ENCODE data around the gene MRPL20. TPM values are rescaled to one million over a fixed set of nuclear protein-coding genes. Genes with fewer than 3 reads are reported as not detected.
"Not testable (repeated sequence)": the region's sequence is repeated elsewhere in the genome, so short reads cannot be mapped to it uniquely, and the experiment has no call there.

Gene MRPL20
- 104 TPM for polyA plus RNA-seq (2013, experiment 1 of 2; ENCODE audit: insufficient read length)
- polyA plus RNA-seq (2013, experiment 2 of 2; ENCODE audit: insufficient read length) = 100 TPM

- peak; percentile 91 for DNase-seq
Measured at GRCh38 chr1:1406821-1407635, at the start of gene MRPL20. Gene MRPL20 (minus strand): TSS chr1:1407293. CDS start chr1:1407217, 76 bp downstream.

- DNase-seq = not testable (repeated sequence)
Measured at GRCh38 chr1:1456683-1457255, 49.7 kb upstream of the MRPL20 start.

- DNase-seq = not testable (repeated sequence)
Measured at GRCh38 chr1:1455934-1456333, 48.8 kb upstream of the MRPL20 start.

- DNase-seq = no peak
Measured at GRCh38 chr1:1455366-1455884, 48.3 kb upstream of the MRPL20 start.

- DNase-seq = not testable (repeated sequence)
Measured at GRCh38 chr1:1454286-1455056, 47.4 kb upstream of the MRPL20 start.

GRCh38 chr1:1452882-1453281, 45.8 kb upstream of the MRPL20 start:
- no peak for DNase-seq

GRCh38 chr1:1452365-1452739, 45.3 kb upstream of the MRPL20 start:
- DNase-seq = not testable (repeated sequence)

GRCh38 chr1:1451696-1452364, 44.7 kb upstream of the MRPL20 start:
- no peak for DNase-seq

GRCh38 chr1:1450616-1451015, 43.5 kb upstream of the MRPL20 start:
- DNase-seq = not testable (repeated sequence)

GRCh38 chr1:1449099-1449739, 42.1 kb upstream of the MRPL20 start, which contains the start of gene ATAD3C:
Gene ATAD3C (plus strand): TSS chr1:1449689. CDS start chr1:1450684, 995 bp downstream.
- no peak for DNase-seq

- not testable (repeated sequence) for DNase-seq
Measured at GRCh38 chr1:1446631-1447030, 39.5 kb upstream of the MRPL20 start.

GRCh38 chr1:1442069-1442770, 35.1 kb upstream of the MRPL20 start:
- no peak for DNase-seq

GRCh38 chr1:1441002-1441888, 34.2 kb upstream of the MRPL20 start:
- peak; percentile 39 for DNase-seq

GRCh38 chr1:1440262-1441001, 33.3 kb upstream of the MRPL20 start:
- no peak for DNase-seq

GRCh38 chr1:1439546-1440261, 32.6 kb upstream of the MRPL20 start:
- no peak for DNase-seq

- DNase-seq = no peak
Measured at GRCh38 chr1:1438531-1439381, 31.7 kb upstream of the MRPL20 start.

- DNase-seq = no peak
Measured at GRCh38 chr1:1437904-1438376, 30.8 kb upstream of the MRPL20 start.
